Lower lobe of right lung (tissue), 2 donors: ENCODE measurements around the gene DAO. TPM values are rescaled to one million over a fixed set of nuclear protein-coding genes. Genes with fewer than 3 reads are reported as not detected.

Source experiments
- ATAC-seq, 2 donors: fragments of 200-7000 bp; cut with Tn5 transposase; one replicate each; pipeline ENCODE4 v1.9.1; 2020 to 2022; ENCODE audit warnings: mild to moderate bottlenecking in 2 of 2, moderate library complexity in 2 of 2
- DNase-seq: peaks from one replicate; pipeline ENCODE4 v3.0.0-alpha.2; 2020
- H3K27ac ChIP-seq: fragments of 200-600 bp; one replicate; pipeline ENCODE4 v1.8.0; 2022
- H3K27me3 ChIP-seq: fragments of 200-600 bp; one replicate; pipeline ENCODE4 v1.8.0; 2022; ENCODE audit warnings: low read depth
- H3K36me3 ChIP-seq: fragments of 200-600 bp; one replicate; pipeline ENCODE4 v1.8.0; 2022; ENCODE audit warnings: mild to moderate bottlenecking
- H3K4me1 ChIP-seq: fragments of 200-600 bp; one replicate; pipeline ENCODE4 v1.8.0; 2022
- H3K4me3 ChIP-seq: fragments of 200-600 bp; one replicate; pipeline ENCODE4 v1.8.0; 2022; ENCODE audit warnings: mild to moderate bottlenecking
- H3K9me3 ChIP-seq: fragments of 200-600 bp; one replicate; pipeline ENCODE4 v1.8.0; 2022
- CTCF ChIP-seq: fragments of 200-600 bp; IDR thresholded peaks from one replicate; pipeline ENCODE4 v1.8.0; 2022; ENCODE audit warnings: antibody characterized with exemption, mild to moderate bottlenecking
- intact Hi-C: fragments of 100-400 bp; cut with DNase I; formaldehyde crosslinking; loops from one replicate; pipeline ENCODE4 v1.11.0; 2022
- total RNA-seq: library from RNA; stranded (reverse); fragmentation: NEBNext Ultra II Directional; extraction: Animal tissue kit (Norgen Biotek cat#: 25700); gene quantifications from one replicate; pipeline ENCODE4 v1.2.1, GENCODE V29; 2021
- donor health status: DM: no; HTN: yes; CAD: no; lungs with severe emphysema.

Gene DAO
- total RNA-seq, 1 donor from 2014 or later, result not detected

GRCh38 chr12:108930756-108931155, 50.9 kb downstream of the DAO start:
- ATAC-seq (no peak), DNase-seq (no peak)
- intact Hi-C loops, result no loop called here
- Histone ChIP-seq H3K4me3 (no peak overlapping the region), H3K36me3 (no peaks in the 10 kb centered on the region), H3K4me1 (no peaks in the 10 kb centered on the region), H3K9me3 (no peaks in the 10 kb centered on the region), H3K27ac (no peak overlapping the region), H3K27me3 (no peaks in the 10 kb centered on the region)
- TF ChIP-seq CTCF, result no peak

- Histone ChIP-seq H3K4me3 (no peak overlapping the region), H3K27ac (no peak overlapping the region), H3K27me3 (no peaks in the 10 kb centered on the region), H3K36me3 (no peaks in the 10 kb centered on the region), H3K4me1 (no peaks in the 10 kb centered on the region), H3K9me3 (no peaks in the 10 kb centered on the region)
- DNase-seq (no peak), ATAC-seq (no peak)
- intact Hi-C loops, result no loop called here
- TF ChIP-seq CTCF, result no peak
These were observed 54.1 kb downstream of the DAO start for GRCh38 chr12:108933949-108934348.

GRCh38 chr12:108935159-108935763, 55.4 kb downstream of the DAO start:
- Histone ChIP-seq H3K9me3 (no peaks in the 10 kb centered on the region), H3K4me1 (no peaks in the 10 kb centered on the region), H3K27me3 (no peaks in the 10 kb centered on the region), H3K4me3 (no peak overlapping the region), H3K36me3 (no peaks in the 10 kb centered on the region), H3K27ac (no peak overlapping the region)
- ATAC-seq (no peak), DNase-seq (no peak)
- no peak for TF ChIP-seq CTCF
- intact Hi-C loops, result no loop called here

- no peak for TF ChIP-seq CTCF
- DNase-seq (no peak), ATAC-seq (no peak)
- H3K4me1 ChIP-seq, result no peaks in the 10 kb centered on the region
- no peaks in the 10 kb centered on the region for H3K9me3 ChIP-seq
- no peaks in the 10 kb centered on the region for H3K27me3 ChIP-seq
- H3K36me3 ChIP-seq, result no peaks in the 10 kb centered on the region
- intact Hi-C loops, result no loop called here
- H3K27ac ChIP-seq, result no peak overlapping the region
- H3K4me3 ChIP-seq, result no peak overlapping the region
These were observed 58.5 kb downstream of the DAO start for GRCh38 chr12:108938247-108938924.

- intact Hi-C loops, result no loop called here
- no peaks in the 10 kb centered on the region for H3K36me3 ChIP-seq
- H3K4me3 ChIP-seq, result no peak overlapping the region
- no peak for DNase-seq
- H3K27me3 ChIP-seq, result no peaks in the 10 kb centered on the region
- ATAC-seq, result peak; percentile 15 to 47
- H3K4me1 ChIP-seq, result no peaks in the 10 kb centered on the region
- H3K27ac ChIP-seq, result no peak overlapping the region
- no peak for TF ChIP-seq CTCF
- H3K9me3 ChIP-seq, result no peaks in the 10 kb centered on the region
These were observed 59.7 kb downstream of the DAO start for GRCh38 chr12:108939594-108939993.
